Liver (tissue), 3 donors: ENCODE data around the gene BIRC6.

ENCODE experiments used
- ATF3 ChIP-seq: IDR thresholded peaks from 2 replicates; pipeline ENCODE4 v1.6.1; 2016; ENCODE audit warnings: antibody characterized with exemption
- CTCF ChIP-seq: fragments of 150-350 bp; IDR thresholded peaks from 2 replicates; pipeline ENCODE4 v1.5.1; 2017; ENCODE audit warnings: improper control_type of control experiment, low read depth, low read length; ENCODE audit not compliant: missing input control
- EGR1 ChIP-seq, 2 donors: IDR thresholded peaks; 2 replicates each; pipeline ENCODE4 v1.6.1; 2016 to 2018; ENCODE audit warnings: antibody characterized with exemption in 2 of 2, low read depth in 2 of 2
- FOXA1 ChIP-seq: IDR thresholded peaks from 2 replicates; pipeline ENCODE4 v1.6.1; 2016; ENCODE audit warnings: antibody characterized with exemption
- GABPA ChIP-seq, 2 donors: IDR thresholded peaks in 1 of 2; conservative IDR thresholded peaks in 1 of 2; 2 replicates each; pipeline ENCODE4 v1.6.1; 2016; ENCODE audit warnings: antibody characterized with exemption in 2 of 2, mild to moderate bottlenecking in 1 of 2, moderate library complexity in 1 of 2
- MAX ChIP-seq: IDR thresholded peaks from 2 replicates; pipeline ENCODE4 v1.6.1; 2016; ENCODE audit warnings: antibody characterized with exemption
- REST ChIP-seq: IDR thresholded peaks from 2 replicates; pipeline ENCODE4 v1.6.1; 2016; ENCODE audit warnings: antibody characterized with exemption, mild to moderate bottlenecking
- RXRA ChIP-seq, 2 donors: IDR thresholded peaks; 2 replicates each; pipeline ENCODE4 v1.6.1; 2017 to 2018; ENCODE audit warnings: antibody characterized with exemption in 2 of 2, mild to moderate bottlenecking in 1 of 2
- SP1 ChIP-seq: IDR thresholded peaks from 2 replicates; pipeline ENCODE4 v1.6.1; 2018; ENCODE audit warnings: antibody characterized with exemption, mild to moderate bottlenecking
- TAF1 ChIP-seq: conservative IDR thresholded peaks from 2 replicates; pipeline ENCODE4 v1.6.1; 2016; ENCODE audit warnings: antibody characterized with exemption, mild to moderate bottlenecking
- ZBTB33 ChIP-seq: IDR thresholded peaks from 2 replicates; pipeline ENCODE4 v1.6.1; 2016; ENCODE audit warnings: antibody characterized with exemption
- donor health status: healthy.
- donor health status: healthy.

GRCh38 chr2:32491346-32491745, 134.5 kb downstream of the BIRC6 start:
- no peak for TF ChIP-seq CTCF
- TF ChIP-seq MAX = no peak
- no peak for TF ChIP-seq ZBTB33
- no peak for TF ChIP-seq ATF3
- TF ChIP-seq FOXA1 = no peak
- TF ChIP-seq SP1 = no peak
- TF ChIP-seq TAF1 = no peak
- TF ChIP-seq GABPA (IDR thresholded peaks at IDR 0.05 in 1 of 2, conservative IDR thresholded peaks at IDR 0.05 in 1 of 2) = no peak
- TF ChIP-seq REST = no peak
- no peak for TF ChIP-seq EGR1 (IDR thresholded peaks at IDR 0.05; ENCODE audit: low read depth in 2 of 2)
- no peak for TF ChIP-seq RXRA (IDR thresholded peaks at IDR 0.05)
